Measurements from ENCODE around the gene CCDC83.

GRCh38 chr11:85884581-85885021, 29.4 kb downstream of the CCDC83 start:
- TF ChIP-seq JUND (IDR thresholded peaks at IDR 0.05) (no peak), TAF1 (IDR thresholded peaks at IDR 0.05; ENCODE audit: borderline replicate concordance, low read depth, low read length) (no peak), FOXM1 (IDR thresholded peaks at IDR 0.05; ENCODE audit: low read depth) (no peak)
